IMR-90 (cell line): ENCODE measurements around the gene ZDHHC11B. TPM values are rescaled to one million over a fixed set of nuclear protein-coding genes. Genes with fewer than 3 reads are reported as not detected.

Source experiments
- ATAC-seq: fragments of 200-7000 bp; cut with Tn5 transposase; 2 replicates; pipeline ENCODE4 v1.9.1; 2020; ENCODE audit warnings: low read depth, mild to moderate bottlenecking, moderate library complexity
- BruUV-seq: library from RNA; stranded (reverse); fragments of 400-500 nt; replicated peaks from 2 replicates; lab custom pipeline; 2021; lab: Mats Ljungman, UMichigan
- CTCF ChIA-PET: fragments of 300-600 bp; formaldehyde crosslinking; extraction: SDS; loops from one replicate; lab custom pipeline; 2021; ENCODE audit warnings: antibody characterized with exemption; lab: Yijun Ruan, JAX
- POLR2A ChIA-PET: fragments of 300-600 bp; sonication (Branson Sonifier 250); formaldehyde crosslinking; loops from one replicate; lab custom pipeline; 2022; ENCODE audit warnings: antibody characterized with exemption; ENCODE audit not compliant: unreplicated experiment; lab: Charles Lee
- DNase-seq: peaks from one replicate; pipeline ENCODE4 v3.0.0; 2013
- H2AFZ ChIP-seq: replicated peaks from 2 replicates; pipeline ENCODE3; 2013; ENCODE audit warnings: low read length, mild to moderate bottlenecking; ENCODE audit not compliant: poor library complexity
- H2AK5ac ChIP-seq: 2 replicates; pipeline ENCODE4 v1.6.1; 2013; ENCODE audit warnings: low read depth, low read length, inconsistent platforms
- H2AK9ac ChIP-seq: replicated peaks from 2 replicates; pipeline ENCODE3; 2013; ENCODE audit warnings: mild to moderate bottlenecking, low read depth, low read length, moderate library complexity; ENCODE audit not compliant: poor library complexity
- H2BK120ac ChIP-seq: 2 replicates; pipeline ENCODE4 v1.6.1; 2013; ENCODE audit warnings: low read depth, low read length, inconsistent platforms
- H2BK15ac ChIP-seq: 3 replicates; pipeline ENCODE4 v1.6.1; 2013; ENCODE audit warnings: low read depth, low read length, inconsistent platforms
- H2BK20ac ChIP-seq: 2 replicates; pipeline ENCODE4 v1.6.1; 2013; ENCODE audit warnings: low read depth, mild to moderate bottlenecking, inconsistent platforms, low read length, moderate library complexity
- H2BK5ac ChIP-seq: 2 replicates; pipeline ENCODE4 v1.6.1; 2013; ENCODE audit warnings: mild to moderate bottlenecking, low read depth, low read length, inconsistent platforms; ENCODE audit not compliant: poor library complexity, severe bottlenecking
- H3K14ac ChIP-seq: replicated peaks from 2 replicates; pipeline ENCODE4 v1.6.1; 2013; ENCODE audit warnings: low read depth, low read length, inconsistent platforms
- H3K18ac ChIP-seq: 2 replicates; pipeline ENCODE4 v1.6.1; 2013; ENCODE audit warnings: low read depth, low read length, control low read depth
- H3K23ac ChIP-seq: 2 replicates; pipeline ENCODE4 v1.6.1; 2013; ENCODE audit warnings: low read depth, low read length, inconsistent platforms
- H3K27ac ChIP-seq: 2 replicates; pipeline ENCODE4 v1.5.1; 2013; ENCODE audit warnings: mild to moderate bottlenecking, control low read depth, low read length; ENCODE audit not compliant: insufficient read depth
- H3K27me3 ChIP-seq: 2 replicates; pipeline ENCODE4 v1.6.1; 2013; ENCODE audit warnings: low read length; ENCODE audit not compliant: control insufficient read depth, insufficient read depth
- H3K36me3 ChIP-seq: 2 replicates; pipeline ENCODE4 v1.6.1; 2013; ENCODE audit warnings: low read length, mixed read lengths; ENCODE audit not compliant: control insufficient read depth, insufficient read depth
- H3K4ac ChIP-seq: 2 replicates; pipeline ENCODE4 v1.6.1; 2013; ENCODE audit warnings: low read depth, low read length, inconsistent platforms
- H3K4me1 ChIP-seq: 2 replicates; pipeline ENCODE4 v1.6.1; 2013; ENCODE audit warnings: low read length, mixed read lengths; ENCODE audit not compliant: control insufficient read depth, insufficient read depth
- H3K4me2 ChIP-seq: 2 replicates; pipeline ENCODE4 v1.6.1; 2013; ENCODE audit warnings: low read depth, mild to moderate bottlenecking, control low read depth, low read length, moderate library complexity
- H3K4me3 ChIP-seq: 2 replicates; pipeline ENCODE4 v1.5.1; 2013; ENCODE audit warnings: low read depth, mild to moderate bottlenecking, control low read depth, low read length, moderate library complexity; ENCODE audit not compliant: insufficient read depth
- H3K56ac ChIP-seq: 2 replicates; pipeline ENCODE4 v1.6.1; 2013; ENCODE audit warnings: low read length, inconsistent platforms; ENCODE audit not compliant: insufficient read depth; ENCODE audit errors: extremely low read depth
- H3K79me1 ChIP-seq, 2 experiments: 2 replicates each; pipeline ENCODE4 v1.6.1; 2013; ENCODE audit warnings: low read length in 2 of 2, inconsistent platforms in 1 of 2, low read depth in 1 of 2
- H3K9ac ChIP-seq: 2 replicates; pipeline ENCODE4 v1.6.1; 2013; ENCODE audit warnings: low read depth, low read length, control low read depth
- H3K9me1 ChIP-seq: 2 replicates; pipeline ENCODE4 v1.6.1; 2013; ENCODE audit warnings: low read length, inconsistent platforms; ENCODE audit not compliant: insufficient read depth
- H3K9me3 ChIP-seq: 2 replicates; pipeline ENCODE4 v1.6.1; 2013; ENCODE audit warnings: low read length; ENCODE audit not compliant: control insufficient read depth, insufficient read depth
- H4K20me1 ChIP-seq: 2 replicates; pipeline ENCODE4 v1.6.1; 2013; ENCODE audit warnings: low read length, inconsistent platforms; ENCODE audit not compliant: insufficient read depth
- H4K5ac ChIP-seq: 2 replicates; pipeline ENCODE4 v1.6.1; 2013; ENCODE audit warnings: mild to moderate bottlenecking, low read depth, low read length, control low read depth
- H4K8ac ChIP-seq, 2 experiments: 2 replicates each; pipeline ENCODE4 v1.6.1; 2013; ENCODE audit warnings: low read depth in 2 of 2, low read length in 2 of 2, control low read depth in 1 of 2, inconsistent platforms in 1 of 2
- H4K91ac ChIP-seq: 2 replicates; pipeline ENCODE4 v1.6.1; 2013; ENCODE audit warnings: low read depth, low read length, inconsistent platforms; ENCODE audit not compliant: insufficient read depth
- CHD1 ChIP-seq: IDR thresholded peaks from 2 replicates; pipeline ENCODE4 v1.6.1; 2012; ENCODE audit warnings: low read depth, low read length, improper control_type of control experiment
- ELK1 ChIP-seq: fragments of 150-350 bp; IDR thresholded peaks from 2 replicates; pipeline ENCODE4 v1.6.1; 2016; ENCODE audit warnings: low read depth, mild to moderate bottlenecking, low read length, moderate library complexity, borderline replicate concordance
- WGBS, 2 experiments: methylation state at CpG; one replicate each; pipeline versions ENCODE4 v1.1.5 to v1.1.7; 2013; ENCODE audit warnings: missing lambda C conversion rate in 2 of 2; ENCODE audit not compliant: insufficient read length in 1 of 2; ENCODE audit errors: extremely low coverage in 2 of 2; 5-methylcytosine and 5-hydroxymethylcytosine counted together
- dilution Hi-C: fragments of 300-500 bp; cut with HindIII; formaldehyde crosslinking; loops from one replicate; pipeline ENCODE4 v1.14.3; 2018; ENCODE audit warnings: low sequenced_read_pairs; ENCODE audit not compliant: unreplicated experiment
- in situ Hi-C: fragments of 300-500 bp; cut with MboI; formaldehyde crosslinking; loops from 3 replicates; pipeline ENCODE4 v1.14.3; 2019; ENCODE audit warnings: low sequenced_read_pairs, inconsistent platforms, mixed read lengths
- intact Hi-C: fragments of 100-400 bp; cut with micrococcal nuclease; formaldehyde crosslinking; loops from 2 replicates; pipeline ENCODE4 v1.10.0; 2022
- polyA plus RNA-seq, 3 experiments: library from polyadenylated mRNA; depleted of rRNA; stranded (reverse); fragments of >200 nt; gene quantifications; 2 replicates each; pipeline ENCODE4 v1.2.3, GENCODE V29; 2012; ENCODE audit warnings: low replicate concordance in 1 of 3
- total RNA-seq: library from RNA; depleted of rRNA; stranded (reverse); fragments of >200 nt; gene quantifications from 2 replicates; pipeline ENCODE4 v1.2.3, GENCODE V29; 2012

ZDHHC11B gene
- total and polyA plus RNA-seq, 2 of the 4 experiments (the other 2 are of a cell fraction): 0.12 TPM; not detected in 1

GRCh38 chr5:761059-761771 is 23.3 kb downstream of the ZDHHC11B start:
- Histone ChIP-seq H2AK5ac (no peak overlapping the region), H3K4ac (no peak overlapping the region), H4K91ac (no peak overlapping the region), H3K27me3 (peaks cover 33% of the 10 kb centered on the region), H3K36me3 (no peaks in the 10 kb centered on the region), H3K4me1 (no peaks in the 10 kb centered on the region), H3K9ac (no peak overlapping the region), H3K9me3 (peaks cover 2% of the 10 kb centered on the region; the same call in 1 of the 2 replicates), H2BK20ac (no peak overlapping the region), H3K79me1 (no peaks in the 10 kb centered on the region), H3K4me3 (no peak overlapping the region), H3K18ac (no peak overlapping the region), H4K20me1 (no peaks in the 10 kb centered on the region), H3K27ac (no peak overlapping the region), H3K4me2 (no peak overlapping the region), H2AK9ac (peak overlapping the region; percentile 50), H2BK120ac (no peak overlapping the region), H3K9me1 (no peaks in the 10 kb centered on the region; the same call in 1 of the 2 replicates), H3K56ac (no peak overlapping the region), H4K5ac (no peak overlapping the region), H2BK15ac (no peak overlapping the region), H4K8ac (no peak overlapping the region), H3K14ac (no peak overlapping the region), H2AFZ (peak overlapping the region; percentile 69), H3K23ac (no peak overlapping the region), H2BK5ac (no peak overlapping the region)
- DNase-seq: no peak
- no TSS peak for BruUV-seq
- no peak for ATAC-seq
- WGBS, 2 experiments: 68% methylated on average over 11 of the region's 15 CpGs; no CpG with 5 or more reads in 1 of the 2 experiments
- TF ChIP-seq ELK1 (no peak), CHD1 (no peak)
- CTCF ChIA-PET: no interaction called here
- dilution Hi-C loops: no loop called here
- in situ Hi-C loops: no loop called here
- POLR2A ChIA-PET: no interaction called here
- intact Hi-C loops: no loop called here
